ENCODE measurements around the gene XG.

Gene XG

GRCh38 chrX:2708021-2708420, 43.8 kb upstream of the XG start:
- no peak for DNase-seq
- Histone ChIP-seq H3K4me2 (ENCODE audit: low read depth, low read length) (no peak overlapping the region), H3K9ac (ENCODE audit: low read length) (no peak overlapping the region), H3K27ac (ENCODE audit: low read length) (no peak overlapping the region), H3K4me3 (ENCODE audit: low read length) (no peak overlapping the region), H3F3A (ENCODE audit: insufficient read depth, low read length) (no peaks in the 10 kb centered on the region), H3K27me3 (replicated peaks; ENCODE audit: insufficient read depth, low read length) (no peaks in the 10 kb centered on the region), H3K36me3 (replicated peaks; ENCODE audit: insufficient read depth, low read length) (no peaks in the 10 kb centered on the region), H3K79me2 (ENCODE audit: low read length) (no peaks in the 10 kb centered on the region), H3K9me3 (replicated peaks; ENCODE audit: insufficient read depth, low read length) (no peaks in the 10 kb centered on the region), H3K9me2 (replicated peaks; ENCODE audit: insufficient read depth, low read length) (no peaks in the 10 kb centered on the region), H3K4me1 (ENCODE audit: low read length) (no peaks in the 10 kb centered on the region), H2AFZ (ENCODE audit: low read length) (no peak overlapping the region), H4K20me1 (ENCODE audit: insufficient read depth, low read length) (no peaks in the 10 kb centered on the region)
- no peak for TF ChIP-seq CTCF (IDR thresholded peaks at IDR 0.05; ENCODE audit: low read length)
- TF ChIP-seq EZH2 (optimal IDR thresholded peaks at IDR 0.05; ENCODE audit: low read depth, low read length), result no peak
- no peak for TF ChIP-seq EZH2phosphoT487 (IDR thresholded peaks at IDR 0.05; ENCODE audit: low read length)

GRCh38 chrX:2708592-2709188, 43.1 kb upstream of the XG start:
- Histone ChIP-seq H3F3A (ENCODE audit: insufficient read depth, low read length) (no peaks in the 10 kb centered on the region), H3K4me2 (ENCODE audit: low read depth, low read length) (no peak overlapping the region), H3K27ac (ENCODE audit: low read length) (no peak overlapping the region), H3K36me3 (replicated peaks; ENCODE audit: insufficient read depth, low read length) (no peaks in the 10 kb centered on the region), H2AFZ (ENCODE audit: low read length) (no peak overlapping the region), H3K4me3 (ENCODE audit: low read length) (no peak overlapping the region), H3K9me2 (replicated peaks; ENCODE audit: insufficient read depth, low read length) (no peaks in the 10 kb centered on the region), H3K4me1 (ENCODE audit: low read length) (no peaks in the 10 kb centered on the region), H3K9ac (ENCODE audit: low read length) (no peak overlapping the region), H3K9me3 (replicated peaks; ENCODE audit: insufficient read depth, low read length) (no peaks in the 10 kb centered on the region), H4K20me1 (ENCODE audit: insufficient read depth, low read length) (no peaks in the 10 kb centered on the region), H3K79me2 (ENCODE audit: low read length) (no peaks in the 10 kb centered on the region), H3K27me3 (replicated peaks; ENCODE audit: insufficient read depth, low read length) (no peaks in the 10 kb centered on the region)
- TF ChIP-seq CTCF (IDR thresholded peaks at IDR 0.05; ENCODE audit: low read length) (no peak), EZH2 (optimal IDR thresholded peaks at IDR 0.05; ENCODE audit: low read depth, low read length) (no peak), EZH2phosphoT487 (IDR thresholded peaks at IDR 0.05; ENCODE audit: low read length) (no peak)
- DNase-seq, result no peak

GRCh38 chrX:2709556-2709955, 42.3 kb upstream of the XG start:
- Histone ChIP-seq H3K4me3 (ENCODE audit: low read length) (no peak overlapping the region), H3K9me3 (replicated peaks; ENCODE audit: insufficient read depth, low read length) (no peaks in the 10 kb centered on the region), H3K9ac (ENCODE audit: low read length) (no peak overlapping the region), H3K36me3 (replicated peaks; ENCODE audit: insufficient read depth, low read length) (no peaks in the 10 kb centered on the region), H3K79me2 (ENCODE audit: low read length) (no peaks in the 10 kb centered on the region), H4K20me1 (ENCODE audit: insufficient read depth, low read length) (no peaks in the 10 kb centered on the region), H3K9me2 (replicated peaks; ENCODE audit: insufficient read depth, low read length) (no peaks in the 10 kb centered on the region), H3K4me2 (ENCODE audit: low read depth, low read length) (no peak overlapping the region), H3K4me1 (ENCODE audit: low read length) (no peaks in the 10 kb centered on the region), H3K27me3 (replicated peaks; ENCODE audit: insufficient read depth, low read length) (no peaks in the 10 kb centered on the region), H3K27ac (ENCODE audit: low read length) (no peak overlapping the region), H2AFZ (ENCODE audit: low read length) (no peak overlapping the region), H3F3A (ENCODE audit: insufficient read depth, low read length) (no peaks in the 10 kb centered on the region)
- TF ChIP-seq CTCF (IDR thresholded peaks at IDR 0.05; ENCODE audit: low read length) (no peak), EZH2 (optimal IDR thresholded peaks at IDR 0.05; ENCODE audit: low read depth, low read length) (no peak), EZH2phosphoT487 (IDR thresholded peaks at IDR 0.05; ENCODE audit: low read length) (no peak)
- no peak for DNase-seq
